HepG2 (cell line): ENCODE data around the gene THOC1. TPM values are rescaled to one million over a fixed set of nuclear protein-coding genes. Genes with fewer than 3 reads are reported as not detected.

ENCODE experiments used
- ATAC-seq: fragments of 200-7000 bp; cut with Tn5 transposase; 3 replicates; pipeline ENCODE4 v1.9.1; 2020; ENCODE audit warnings: mild to moderate bottlenecking, moderate library complexity
- BruUV-seq: library from RNA; stranded (reverse); fragments of 400-500 nt; replicated peaks from 2 replicates; lab custom pipeline; 2021; lab: Mats Ljungman, UMichigan
- CTCF ChIA-PET: fragments of 300-600 bp; formaldehyde crosslinking; extraction: SDS; loops from one replicate; lab custom pipeline; 2021; ENCODE audit warnings: low total read pairs, inconsistent platforms, low intra/inter-chr PET ratio; lab: Yijun Ruan, JAX
- POLR2A ChIA-PET: fragments of 350-600 bp; sonication (Branson Sonifier 250); formaldehyde crosslinking; loops from one replicate; lab custom pipeline; 2020; ENCODE audit warnings: antibody characterized with exemption, inconsistent platforms; lab: Yijun Ruan, JAX
- DNase-seq: peaks from one replicate; pipeline ENCODE4 v3.0.0-alpha.2; 2015; ENCODE audit warnings: low spot score
- FAIRE-seq: peaks from 3 replicates; lab custom pipeline; 2011; peaks lifted over from hg19 to GRCh38; lab: Jason Lieb, UNC
- H2AFZ ChIP-seq: one replicate; pipeline ENCODE4 v1.6.1; 2011; ENCODE audit warnings: low read length, inconsistent platforms
- H3K27ac ChIP-seq: fragments of 300-600 bp; 3 replicates; pipeline ENCODE4 v1.8.0; 2011; ENCODE audit warnings: mixed run types, mild to moderate bottlenecking, mixed read lengths, low read length, inconsistent platforms; ENCODE audit not compliant: insufficient read depth; ENCODE audit errors: extremely low read length
- H3K27me3 ChIP-seq, 2 experiments: fragments of 200-600 bp in 1 of 2; 2 replicates in 1 of 2; 3 replicates in 1 of 2; pipeline versions ENCODE4 v1.6.0 to v1.8.0; 2011; ENCODE audit warnings: low read length in 2 of 2, mild to moderate bottlenecking in 2 of 2, moderate library complexity in 2 of 2, inconsistent platforms in 1 of 2; ENCODE audit not compliant: insufficient read depth in 2 of 2, control insufficient read depth in 1 of 2
- H3K36me3 ChIP-seq, 2 experiments: fragments of 200-600 bp in 1 of 2; replicated peaks in 1 of 2; 2 replicates in 1 of 2; 3 replicates in 1 of 2; pipeline versions ENCODE4 v1.5.1 to v1.8.0; 2011; ENCODE audit warnings: low read length in 2 of 2, inconsistent platforms in 1 of 2; ENCODE audit not compliant: insufficient read depth in 2 of 2, control insufficient read depth in 1 of 2
- H3K4me1 ChIP-seq: 2 replicates; pipeline ENCODE4 v1.5.1; 2012; ENCODE audit warnings: low read length, inconsistent platforms; ENCODE audit not compliant: insufficient read depth
- H3K4me2 ChIP-seq: 2 replicates; pipeline ENCODE4 v1.6.0; 2011; ENCODE audit warnings: low read depth, low read length, inconsistent platforms
- H3K4me3 ChIP-seq, 3 experiments: fragments of 200-600 bp in 1 of 3; sonication (generic), shearing (Covaris generic) in 1 of 3; replicated peaks in 1 of 3; 2 replicates each; pipeline ENCODE4 v1.5.1; 2011 to 2016; ENCODE audit warnings: low read length in 3 of 3, inconsistent platforms in 2 of 3, low read depth in 2 of 3, mild to moderate bottlenecking in 2 of 3, control low read depth in 1 of 3, mixed read lengths in 1 of 3; ENCODE audit not compliant: insufficient read depth in 1 of 3
- H3K79me2 ChIP-seq: one replicate; pipeline ENCODE4 v1.6.1; 2011; ENCODE audit warnings: low read length, inconsistent platforms; ENCODE audit not compliant: insufficient read depth
- H3K9ac ChIP-seq: 2 replicates; pipeline ENCODE4 v1.6.0; 2011; ENCODE audit warnings: mild to moderate bottlenecking, low read depth, low read length, inconsistent platforms; ENCODE audit not compliant: insufficient read depth
- H3K9me3 ChIP-seq: 2 replicates; pipeline ENCODE4 v1.5.1; 2012; ENCODE audit warnings: mild to moderate bottlenecking, low read length
- H4K20me1 ChIP-seq: 2 replicates; pipeline ENCODE4 v1.6.0; 2011; ENCODE audit warnings: inconsistent platforms, mild to moderate bottlenecking, low read length, moderate library complexity; ENCODE audit not compliant: insufficient read depth
- CENPT ChIP-seq: sonication (generic); formaldehyde crosslinking; IDR thresholded peaks from 2 replicates; pipeline ENCODE4 v1.8.0; 2022; ENCODE audit warnings: low read depth, mild to moderate bottlenecking, moderate library complexity, missing genetic modification reagents
- EED ChIP-seq: sonication (generic); formaldehyde crosslinking; IDR thresholded peaks from 2 replicates; pipeline ENCODE4 v1.5.0; 2020; ENCODE audit warnings: mild to moderate bottlenecking, missing genetic modification reagents
- PHB2 ChIP-seq: fragments of 450-650 bp; IDR thresholded peaks from 2 replicates; pipeline ENCODE4 v1.6.1; 2018; ENCODE audit not compliant: partially characterized antibody
- POLR2A ChIP-seq, 2 experiments: IDR thresholded peaks; 2 replicates each; pipeline ENCODE4 v1.6.1; 2011; ENCODE audit warnings: low read depth in 2 of 2, low read length in 2 of 2, mild to moderate bottlenecking in 1 of 2, moderate library complexity in 1 of 2; ENCODE audit not compliant: insufficient read depth in 1 of 2
- SPEN ChIP-seq: sonication (generic); formaldehyde crosslinking; IDR thresholded peaks from 2 replicates; pipeline ENCODE4 v1.5.1; 2020; ENCODE audit warnings: low read depth, mild to moderate bottlenecking, missing genetic modification reagents
- ZNF207 ChIP-seq: fragments of 450-650 bp; IDR thresholded peaks from 2 replicates; pipeline ENCODE4 v1.6.1; 2016; ENCODE audit warnings: antibody characterized with exemption, borderline replicate concordance
- ZNF335 ChIP-seq: sonication (generic); formaldehyde crosslinking; IDR thresholded peaks from 2 replicates; pipeline ENCODE4 v1.4.0; 2020; ENCODE audit warnings: missing genetic modification reagents
- ZNF607 ChIP-seq: sonication (generic); formaldehyde crosslinking; IDR thresholded peaks from 2 replicates; pipeline ENCODE4 v1.5.1; 2020; ENCODE audit warnings: missing genetic modification reagents, mild to moderate bottlenecking, borderline replicate concordance
- ZSCAN20 ChIP-seq: sonication (generic); formaldehyde crosslinking; IDR thresholded peaks from 2 replicates; pipeline ENCODE4 v1.4.0; 2020; ENCODE audit warnings: missing genetic modification reagents, mild to moderate bottlenecking, borderline replicate concordance
- WGBS: methylation state at CpG from one replicate; pipeline ENCODE4 v1.1.6; 2017; ENCODE audit warnings: low lambda C conversion rate; 5-methylcytosine and 5-hydroxymethylcytosine counted together
- in situ Hi-C: cut with HindIII; loops from 2 replicates; pipeline ENCODE4 v1.10.0; 2017; ENCODE audit warnings: low pct_unique_long_range_greater_than_20kb; ENCODE audit not compliant: extremely low pct_ligation_motif_present
- intact Hi-C: fragments of 100-400 bp; cut with micrococcal nuclease; formaldehyde crosslinking; loops from one replicate; pipeline ENCODE4 v1.10.0; 2022; ENCODE audit not compliant: unreplicated experiment
- polyA plus RNA-seq, 8 experiments: library from polyadenylated mRNA; depleted of rRNA in 3 of 8; stranded (reverse) in 7 of 8; unstranded in 1 of 8; fragments of >200 nt; fragmentation: Illumina TruSeq in 4 of 8; extraction: Trizol in 4 of 8; gene quantifications; 2 replicates each; pipeline versions ENCODE4 v1.2.1 to v1.2.3, GENCODE V29; 2011 to 2016; ENCODE audit warnings: low read depth in 4 of 8, missing spikeins in 1 of 8, mixed read lengths in 1 of 8; ENCODE audit not compliant: insufficient read depth in 1 of 8
- total RNA-seq, 5 experiments: library from RNA; depleted of rRNA; stranded (reverse); fragments of >200 nt; fragmentation: Illumina TruSeq; extraction: Trizol; gene quantifications; 2 replicates each; pipeline ENCODE4 v1.2.3, GENCODE V29; 2016; ENCODE audit warnings: low read depth in 1 of 5
- TF ChIP-seq, protein P1 (sequence below): IDR thresholded peaks from 2 replicates; pipeline ENCODE4 v1.6.1; 2016; ENCODE audit warnings: low read depth, control low read depth
- TF ChIP-seq, protein P2 (sequence below): IDR thresholded peaks from 2 replicates; pipeline ENCODE4 v1.6.1; 2012; ENCODE audit warnings: low read depth, low read length, improper control_type of control experiment

The THOC1 gene
- total and polyA plus RNA-seq, 2 of the 13 experiments (the other 11 are each of a cell fraction or from before 2014, with no cell fraction given), result 40.6 to 56.7 TPM

DNA sequence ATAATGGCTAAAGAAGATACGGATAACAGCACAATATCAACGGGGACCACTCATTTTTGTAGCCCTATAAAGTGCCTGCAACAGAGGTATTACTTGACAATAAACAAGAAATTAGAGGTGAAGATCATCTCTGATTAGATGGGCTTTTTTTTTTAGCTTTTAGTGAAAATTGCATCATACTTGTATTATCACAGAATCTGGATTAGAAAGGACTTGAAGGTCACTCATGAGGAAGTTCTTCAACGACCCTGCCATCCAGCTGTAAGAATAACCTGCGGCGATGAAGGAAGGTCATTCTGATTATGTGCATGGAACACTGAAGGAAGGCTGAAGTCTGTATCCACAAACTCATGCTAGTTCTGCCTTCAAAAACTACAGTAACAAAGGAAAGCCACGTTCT is 40.5 kb downstream of the THOC1 start (continued):
- TF ChIP-seq, protein P1, sequence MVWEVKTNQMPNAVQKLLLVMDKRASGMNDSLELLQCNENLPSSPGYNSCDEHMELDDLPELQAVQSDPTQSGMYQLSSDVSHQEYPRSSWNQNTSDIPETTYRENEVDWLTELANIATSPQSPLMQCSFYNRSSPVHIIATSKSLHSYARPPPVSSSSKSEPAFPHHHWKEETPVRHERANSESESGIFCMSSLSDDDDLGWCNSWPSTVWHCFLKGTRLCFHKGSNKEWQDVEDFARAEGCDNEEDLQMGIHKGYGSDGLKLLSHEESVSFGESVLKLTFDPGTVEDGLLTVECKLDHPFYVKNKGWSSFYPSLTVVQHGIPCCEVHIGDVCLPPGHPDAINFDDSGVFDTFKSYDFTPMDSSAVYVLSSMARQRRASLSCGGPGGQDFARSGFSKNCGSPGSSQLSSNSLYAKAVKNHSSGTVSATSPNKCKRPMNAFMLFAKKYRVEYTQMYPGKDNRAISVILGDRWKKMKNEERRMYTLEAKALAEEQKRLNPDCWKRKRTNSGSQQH (CRISPR knock-in tag), result no peak
- no peak for TF ChIP-seq SPEN (CRISPR knock-in tag)
- no peak for TF ChIP-seq ZNF207
- no peak for TF ChIP-seq ZSCAN20 (CRISPR knock-in tag)
- TF ChIP-seq PHB2, result no peak
- TF ChIP-seq, protein P2, sequence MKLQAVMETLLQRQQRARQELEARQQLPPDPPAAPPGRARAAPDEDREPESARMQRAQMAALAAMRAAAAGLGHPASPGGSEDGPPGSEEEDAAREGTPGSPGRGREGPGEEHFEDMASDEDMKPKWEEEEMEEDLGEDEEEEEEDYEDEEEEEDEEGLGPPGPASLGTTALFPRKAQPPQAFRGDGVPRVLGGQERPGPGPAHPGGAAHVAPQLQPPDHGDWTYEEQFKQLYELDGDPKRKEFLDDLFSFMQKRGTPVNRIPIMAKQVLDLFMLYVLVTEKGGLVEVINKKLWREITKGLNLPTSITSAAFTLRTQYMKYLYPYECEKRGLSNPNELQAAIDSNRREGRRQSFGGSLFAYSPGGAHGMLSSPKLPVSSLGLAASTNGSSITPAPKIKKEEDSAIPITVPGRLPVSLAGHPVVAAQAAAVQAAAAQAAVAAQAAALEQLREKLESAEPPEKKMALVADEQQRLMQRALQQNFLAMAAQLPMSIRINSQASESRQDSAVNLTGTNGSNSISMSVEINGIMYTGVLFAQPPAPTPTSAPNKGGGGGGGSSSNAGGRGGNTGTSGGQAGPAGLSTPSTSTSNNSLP, result no peak

DNA sequence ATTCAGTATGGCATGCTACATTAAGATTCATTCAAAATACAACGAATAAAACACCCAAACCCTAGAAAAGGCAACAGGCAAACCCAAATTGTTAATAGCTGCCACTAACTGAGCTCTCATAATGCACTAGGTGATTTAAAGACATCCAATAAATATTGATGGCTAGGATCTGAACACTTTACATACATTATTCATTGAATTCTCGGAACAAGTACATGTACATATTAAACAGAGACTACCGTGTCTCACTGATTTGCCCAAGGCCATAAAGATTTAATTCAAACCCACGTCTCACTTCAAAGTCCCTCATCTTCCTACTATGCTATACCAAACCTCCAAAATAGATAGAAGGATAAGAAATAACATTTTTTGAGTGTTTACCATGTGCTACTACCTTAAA is 42.1 kb downstream of the THOC1 start:
- intact Hi-C loops, result no loop called here
- no peaks in the 10 kb centered on the region for H3K79me2 ChIP-seq
- no peak for FAIRE-seq
- H3K27me3 ChIP-seq, result no peaks in the 10 kb centered on the region
- CTCF ChIA-PET, result no interaction called here
- no peak overlapping the region for H3K4me2 ChIP-seq
- POLR2A ChIA-PET, result no interaction called here
- H3K27ac ChIP-seq, result no peak overlapping the region
- no peaks in the 10 kb centered on the region for H3K9me3 ChIP-seq
- no peaks in the 10 kb centered on the region for H3K4me1 ChIP-seq
- no TSS peak for BruUV-seq
- 97% methylated on average over 4 of the region's 4 CpGs for WGBS
- H3K9ac ChIP-seq, result no peak overlapping the region
- no peak overlapping the region for H2AFZ ChIP-seq
- TF ChIP-seq ZNF607 (no peak), EED (no peak), ZNF335 (CRISPR knock-in tag) (no peak), CENPT (CRISPR knock-in tag) (no peak), POLR2A (IDR thresholded peaks at IDR 0.05; ENCODE audit: insufficient read depth in 1 of 2, low read depth in 2 of 2, low read length in 2 of 2) (no peak)
- TF ChIP-seq, all 625 proteins: peak for 0
- ATAC-seq, result no peak
- in situ Hi-C loops, result no loop called here
- DNase-seq, result no peak
- Histone ChIP-seq H3K36me3 (peaks cover 8 to 59% of the 10 kb centered on the region in 2 experiments), H4K20me1 (no peaks in the 10 kb centered on the region), H3K4me3 (no peak overlapping the region)
